Suppressor macrophage treated with lipopolysaccharide for 1 hour (primary cell): ENCODE measurements around the gene TMEM244.
"Not testable (repeated sequence)": the region's sequence is repeated elsewhere in the genome, so short reads cannot be mapped to it uniquely, and the experiment has no call there.

Source experiments
- DNase-seq, 3 donors: peaks; one replicate each; pipeline ENCODE4 v3.0.0-alpha.2; 2020 to 2022

Gene TMEM244

GRCh38 chr6:129807141-129807540, 54.0 kb downstream of the TMEM244 start:
- not testable (repeated sequence) for DNase-seq

GRCh38 chr6:129802920-129803319, 58.2 kb downstream of the TMEM244 start:
- not testable (repeated sequence) for DNase-seq

- no peak for DNase-seq
Observed at GRCh38 chr6:129801909-129802308, 59.2 kb downstream of the TMEM244 start.

GRCh38 chr6:129795261-129795660, 65.9 kb downstream of the TMEM244 start:
- no peak for DNase-seq

GRCh38 chr6:129793447-129793846, 67.7 kb downstream of the TMEM244 start:
- peak in 1 of 3 donors; percentile 23 for DNase-seq

GRCh38 chr6:129792049-129792448, 69.1 kb downstream of the TMEM244 start:
- no peak for DNase-seq

GRCh38 chr6:129790785-129791184, 70.3 kb downstream of the TMEM244 start:
- peak in 2 of 3 donors; percentile 18 to 34 for DNase-seq

- DNase-seq: no peak
Observed at GRCh38 chr6:129789974-129790373, 71.1 kb downstream of the TMEM244 start.

- DNase-seq: no peak
Observed at GRCh38 chr6:129787816-129788215, 73.3 kb downstream of the TMEM244 start.

GRCh38 chr6:129786548-129786947, 74.6 kb downstream of the TMEM244 start:
- DNase-seq: peak in 2 of 3 donors; percentile 12 to 22

- DNase-seq: no peak
Observed at GRCh38 chr6:129785756-129786135, 75.4 kb downstream of the TMEM244 start.

- DNase-seq: no peak
Observed at GRCh38 chr6:129785047-129785755, 75.9 kb downstream of the TMEM244 start.
